DND-41 (cell line): ENCODE results near the gene ARSI.
A peak's percentile ranks its signal among the peaks of the same experiment; 100 is the strongest.

Experiments
- ATAC-seq: fragments of 200-7000 bp; cut with Tn5 transposase; 3 replicates; pipeline ENCODE4 v1.9.1; 2021; ENCODE audit warnings: low read depth; ENCODE audit not compliant: insufficient read depth
- DNase-seq: peaks from one replicate; pipeline ENCODE4 v3.0.0-alpha.2; 2020
- H2AFZ ChIP-seq: 2 replicates; pipeline ENCODE4 v1.6.0; 2012; ENCODE audit warnings: low read depth, low read length
- H3K27ac ChIP-seq: 2 replicates; pipeline ENCODE4 v1.5.1; 2012; ENCODE audit warnings: low read length, inconsistent platforms
- H3K27me3 ChIP-seq: fragments of 200-600 bp; sonication (generic); 2 replicates; pipeline ENCODE4 v1.6.0; 2012; ENCODE audit warnings: low read length, mild to moderate bottlenecking, inconsistent platforms; ENCODE audit not compliant: insufficient read depth, poor library complexity
- H3K36me3 ChIP-seq: 2 replicates; pipeline ENCODE4 v1.5.1; 2012; ENCODE audit warnings: low read length, inconsistent platforms; ENCODE audit not compliant: insufficient read depth
- H3K4me1 ChIP-seq: 2 replicates; pipeline ENCODE4 v1.5.1; 2012; ENCODE audit warnings: mild to moderate bottlenecking, low read length; ENCODE audit not compliant: insufficient read depth
- H3K4me2 ChIP-seq: 2 replicates; pipeline ENCODE4 v1.6.0; 2012; ENCODE audit warnings: mild to moderate bottlenecking, moderate library complexity, low read length, inconsistent platforms; ENCODE audit not compliant: insufficient read depth
- H3K4me3 ChIP-seq, 2 experiments: fragments of 200-600 bp in 1 of 2; shearing (Covaris generic) in 1 of 2; 2 replicates each; pipeline ENCODE4 v1.5.1; 2012 to 2016; ENCODE audit warnings: inconsistent platforms in 2 of 2, low read length in 2 of 2, mild to moderate bottlenecking in 2 of 2, low read depth in 1 of 2, moderate library complexity in 1 of 2
- H3K79me2 ChIP-seq: 2 replicates; pipeline ENCODE4 v1.6.0; 2012; ENCODE audit warnings: low read length, inconsistent platforms; ENCODE audit not compliant: insufficient read depth
- H3K9ac ChIP-seq: 2 replicates; pipeline ENCODE4 v1.6.0; 2012; ENCODE audit warnings: low read depth, mild to moderate bottlenecking, inconsistent platforms, low read length, moderate library complexity
- H3K9me3 ChIP-seq: 2 replicates; pipeline ENCODE4 v1.5.1; 2012; ENCODE audit warnings: low read length, moderate library complexity, mild to moderate bottlenecking, inconsistent platforms; ENCODE audit not compliant: insufficient read depth, severe bottlenecking
- H4K20me1 ChIP-seq: 2 replicates; pipeline ENCODE4 v1.6.0; 2012; ENCODE audit warnings: low read length; ENCODE audit not compliant: insufficient read depth
- CTCF ChIP-seq: IDR thresholded peaks from 2 replicates; pipeline ENCODE4 v1.5.1; 2012; ENCODE audit warnings: borderline replicate concordance, low read length, moderate library complexity, mild to moderate bottlenecking; ENCODE audit not compliant: poor library complexity, severe bottlenecking; ENCODE audit errors: extremely low read depth
- EZH2 ChIP-seq: IDR thresholded peaks from 3 replicates; pipeline ENCODE4 v1.6.1; 2012; ENCODE audit warnings: borderline replicate concordance, low read depth, mild to moderate bottlenecking, moderate library complexity, low read length, inconsistent platforms; ENCODE audit not compliant: severe bottlenecking

ARSI gene

GRCh38 chr5:150254774-150255173 is 47.9 kb downstream of the ARSI start:
- H3K27me3 ChIP-seq: peaks cover 13% of the 10 kb centered on the region
- H3K36me3 ChIP-seq: no peaks in the 10 kb centered on the region
- H3K27ac ChIP-seq: no peak overlapping the region
- no peaks in the 10 kb centered on the region for H3K9me3 ChIP-seq
- ATAC-seq (no peak), DNase-seq (no peak)
- no peak overlapping the region for H3K4me3 ChIP-seq
- TF ChIP-seq EZH2 (no peak), CTCF (no peak)
- no peak overlapping the region for H3K9ac ChIP-seq
- H3K79me2 ChIP-seq: no peaks in the 10 kb centered on the region
- no peak overlapping the region for H3K4me2 ChIP-seq
- no peak overlapping the region for H2AFZ ChIP-seq
- no peaks in the 10 kb centered on the region for H3K4me1 ChIP-seq
- H4K20me1 ChIP-seq: no peaks in the 10 kb centered on the region; the same call in 1 of the 2 replicates

- Histone ChIP-seq H3K9me3 (no peaks in the 10 kb centered on the region), H3K27me3 (peaks cover 13% of the 10 kb centered on the region), H3K27ac (no peak overlapping the region), H3K4me2 (no peak overlapping the region), H4K20me1 (no peaks in the 10 kb centered on the region; the same call in 1 of the 2 replicates), H3K9ac (no peak overlapping the region), H3K36me3 (no peaks in the 10 kb centered on the region), H3K79me2 (no peaks in the 10 kb centered on the region), H3K4me1 (no peaks in the 10 kb centered on the region), H3K4me3 (no peak overlapping the region), H2AFZ (no peak overlapping the region)
- DNase-seq (no peak), ATAC-seq (no peak)
- no peak for TF ChIP-seq EZH2
- no peak for TF ChIP-seq CTCF
These were observed 48.3 kb downstream of the ARSI start for GRCh38 chr5:150254363-150254762.

GRCh38 chr5:150253416-150254208 is 49.1 kb downstream of the ARSI start:
- no peak overlapping the region for H3K9ac ChIP-seq

More at GRCh38 chr5:150253416-150254208, 49.1 kb downstream of the ARSI start:
- H3K4me2 ChIP-seq: no peak overlapping the region
- ATAC-seq (peak; percentile 48; the same call in 2 of the 3 replicates), DNase-seq (peak; percentile 19)
- H2AFZ ChIP-seq: no peak overlapping the region
- H3K36me3 ChIP-seq: no peaks in the 10 kb centered on the region
- H3K4me1 ChIP-seq: no peaks in the 10 kb centered on the region
- TF ChIP-seq EZH2 (no peak), CTCF (no peak)
- no peaks in the 10 kb centered on the region; the same call in 1 of the 2 replicates for H4K20me1 ChIP-seq
- H3K27ac ChIP-seq: no peak overlapping the region
- H3K27me3 ChIP-seq: peaks cover 13% of the 10 kb centered on the region
- H3K9me3 ChIP-seq: no peaks in the 10 kb centered on the region
- no peak overlapping the region for H3K4me3 ChIP-seq
- H3K79me2 ChIP-seq: no peaks in the 10 kb centered on the region
